Measurements from ENCODE around the gene ANKFY1. TPM values are rescaled to one million over a fixed set of nuclear protein-coding genes. Genes with fewer than 3 reads are reported as not detected.

Gene ANKFY1
- total and polyA plus RNA-seq, 9 of the 15 experiments (the other 6 are each of a cell fraction or from before 2014, with no cell fraction given): 4.3 to 25.6 (median 12.2) TPM

DNA sequence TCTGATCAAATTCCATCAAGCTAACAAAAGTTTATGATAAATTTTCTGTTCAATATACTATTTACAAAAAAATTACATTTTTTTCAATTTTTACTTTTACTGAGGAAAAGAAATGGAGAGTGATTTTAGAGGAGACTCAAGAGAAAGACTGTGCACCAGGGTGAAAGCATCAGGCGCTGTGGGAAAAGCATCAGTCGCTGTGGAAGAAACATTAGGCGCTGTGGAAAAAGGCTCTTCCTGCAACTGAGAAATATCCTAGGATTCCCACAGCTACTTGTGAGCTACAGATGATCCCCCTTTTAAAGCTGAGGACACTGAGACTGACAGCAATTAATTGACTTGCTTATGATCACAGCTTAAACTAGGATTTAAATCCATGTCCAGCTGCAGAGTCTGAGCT lies 4.9 kb downstream of the ANKFY1 start:
- TF ChIP-seq U2AF2 (optimal IDR thresholded peaks at IDR 0.05; ENCODE audit: low read depth, low read length) (no peak), TRIM28 (IDR thresholded peaks at IDR 0.05) (peak; percentile 78), CBX3 (IDR thresholded peaks at IDR 0.05; ENCODE audit: borderline replicate concordance in 1 of 2, low read length in 2 of 2) (peak in 1 of 2 experiments; percentile 67; a peak in 1 of 3 replicates), ZNF282 (CRISPR knock-in tag; IDR thresholded peaks at IDR 0.05) (no peak), HOXB6 (CRISPR knock-in tag; IDR thresholded peaks at IDR 0.05; ENCODE audit: borderline replicate concordance) (no peak), RBM25 (IDR thresholded peaks at IDR 0.05; ENCODE audit: low read depth, low read length, severe bottlenecking) (peak; percentile 89), ZNF75A (CRISPR knock-in tag; IDR thresholded peaks at IDR 0.05) (peak; percentile 89), LARP7 (IDR thresholded peaks at IDR 0.05) (no peak), CBX5 (IDR thresholded peaks at IDR 0.05; ENCODE audit: borderline replicate concordance, low read depth) (0 out of 2 replicates have a peak, but pooled peaks have one; percentile 13), RAD51 (IDR thresholded peaks at IDR 0.05; ENCODE audit: borderline replicate concordance, low read depth) (no peak), POLR2G (IDR thresholded peaks at IDR 0.05; ENCODE audit: low read depth, low read length) (no peak), ZNF146 (CRISPR knock-in tag; IDR thresholded peaks at IDR 0.05; ENCODE audit: unreplicated experiment) (peak; percentile 82)
- Histone ChIP-seq H3K79me2 (ENCODE audit: control insufficient read depth, insufficient read depth, low read length) (peaks cover 81% of the 10 kb centered on the region), H3K9me3 (replicated peaks; ENCODE audit: control insufficient read depth, insufficient read depth, low read depth, low read length) (peaks cover 10% of the 10 kb centered on the region), H3K4me1 (replicated peaks in 1 of 2; ENCODE audit: control insufficient read depth in 2 of 2, insufficient read depth in 2 of 2, low read length in 2 of 2) (peaks cover 7 to 12% of the 10 kb centered on the region in 2 experiments; a peak in 4 of 5 replicates), H3K27ac (ENCODE audit: extremely low read depth, low read depth, low read length) (no peak overlapping the region), H3K27me3 (ENCODE audit: control insufficient read depth in 2 of 2, insufficient read depth in 2 of 2, low read length in 2 of 2) (no peaks in the 10 kb centered on the region), H4K20me1 (replicated peaks; ENCODE audit: control insufficient read depth, insufficient read depth, low read length) (peaks cover 3% of the 10 kb centered on the region; the same call in 1 of the 2 replicates), H3K9me1 (ENCODE audit: control insufficient read depth, insufficient read depth, low read length) (no peaks in the 10 kb centered on the region), H3K9ac (ENCODE audit: insufficient read depth in 1 of 2, low read depth in 2 of 2, low read length in 2 of 2) (no peak overlapping the region), H2AFZ (ENCODE audit: low read depth, low read length) (no peak overlapping the region), H3K4me3 (no peak overlapping the region), H3K36me3 (ENCODE audit: control insufficient read depth, insufficient read depth, low read length) (peaks cover 31% of the 10 kb centered on the region), H3K4me2 (ENCODE audit: insufficient read depth, low read length) (no peak overlapping the region)
- no TSS peak for BruUV-seq (replicated peaks)
- no peak for FAIRE-seq
- ChIA-PET POLR2A (interaction anchor here (1.0 to 1.6 kb wide), 2 partner anchors 9 to 14 kb away, joined by 4 to 6 read pairs; no protein-coding TSS in a partner anchor), CTCF (ENCODE audit: low intra/inter-chr PET ratio) (no interaction called here)
- intact Hi-C loops (cut with micrococcal nuclease): no loop called here
- WGBS (ENCODE audit: insufficient coverage, low coverage, missing lambda C conversion rate): 89% methylated on average over 3 of the region's 3 CpGs
- no peak for ATAC-seq
- DNase-seq (ENCODE audit: extremely low read depth in 1 of 4, low spot score in 3 of 4): no peak
- in situ Hi-C loops (cut with MboI): no loop called here

All from K562 (cell line).